Peyer's patch (tissue), 4 donors: ENCODE results near the gene PQBP1.

Source experiments
- CTCF ChIP-seq, 6 experiments: fragments of 450-650 bp in 4 of 6; fragments of 200-600 bp in 2 of 6; sonication (generic) in 1 of 6; IDR thresholded peaks; one replicate each; pipeline ENCODE4 v1.5.1; 2017 to 2019; ENCODE audit warnings: antibody characterized with exemption in 6 of 6, mild to moderate bottlenecking in 3 of 6, moderate library complexity in 1 of 6
- POLR2A ChIP-seq, 2 donors: fragments of 450-650 bp; IDR thresholded peaks; one replicate each; pipeline ENCODE4 v1.5.1; 2017; ENCODE audit warnings: antibody characterized with exemption in 2 of 2, mild to moderate bottlenecking in 2 of 2, moderate library complexity in 2 of 2

GRCh38 chrX:48905090-48905790 lies 7.5 kb downstream of the PQBP1 start:
- TF ChIP-seq CTCF (IDR thresholded peaks at IDR 0.05) (no peak), POLR2A (IDR thresholded peaks at IDR 0.05) (no peak)
